H1 (cell line): ENCODE data around the gene ANKLE1. TPM values are rescaled to one million over a fixed set of nuclear protein-coding genes. Genes with fewer than 3 reads are reported as not detected.

ENCODE experiments used
- BRCA1 ChIP-seq: IDR thresholded peaks from 2 replicates; pipeline ENCODE4 v1.6.1; 2012; ENCODE audit warnings: low read depth, low read length, improper control_type of control experiment
- CBX5 ChIP-seq: fragments of 300-800, 300-1000 bp; sonication (generic); IDR thresholded peaks from 2 replicates; pipeline ENCODE4 v1.7.1; 2016; ENCODE audit warnings: antibody characterized with exemption, low read length, low read depth
- CEBPB ChIP-seq: IDR thresholded peaks from 2 replicates; pipeline ENCODE4 v1.6.1; 2012; ENCODE audit warnings: low read depth, low read length
- HDAC2 ChIP-seq, 2 experiments: fragments of 300-600 bp in 1 of 2; sonication (generic) in 1 of 2; IDR thresholded peaks; 2 replicates each; pipeline ENCODE4 v1.6.1; 2011 to 2012; ENCODE audit warnings: low read depth in 2 of 2, low read length in 2 of 2, mild to moderate bottlenecking in 2 of 2, moderate library complexity in 2 of 2, borderline replicate concordance in 1 of 2, inconsistent platforms in 1 of 2
- KDM1A ChIP-seq: fragments of 200-600, 300-600 bp; sonication (generic); IDR thresholded peaks from 2 replicates; pipeline ENCODE4 v1.7.1; 2016; ENCODE audit warnings: mild to moderate bottlenecking, low read length, borderline replicate concordance
- KDM5A ChIP-seq: fragments of 200-600 bp; IDR thresholded peaks from 2 replicates; pipeline ENCODE4 v1.7.1; 2012; ENCODE audit warnings: mild to moderate bottlenecking, low read length, inconsistent platforms, mixed read lengths
- SAP30 ChIP-seq: fragments of 300-600 bp; sonication (generic); IDR thresholded peaks from 2 replicates; pipeline ENCODE4 v1.7.1; 2012; ENCODE audit warnings: low read length, moderate library complexity, mild to moderate bottlenecking, inconsistent platforms; ENCODE audit not compliant: insufficient read depth, insufficient replicate concordance
- polyA plus RNA-seq, 7 experiments: library from polyadenylated mRNA; depleted of rRNA in 3 of 7; stranded (reverse) in 5 of 7; unstranded in 2 of 7; fragments of >200 nt in 5 of 7; fragments of 200-250 nt in 2 of 7; gene quantifications; 1 replicate in 5 of 7; 2 replicates in 1 of 7; 4 replicates in 1 of 7; pipeline versions ENCODE4 v1.2.1 to v1.2.3, GENCODE V29; 2011 to 2013; ENCODE audit warnings: missing spikeins in 2 of 7, mixed read lengths in 2 of 7
- total RNA-seq: library from RNA; stranded (reverse); fragmentation: NEBNext Ultra II Directional; extraction: Animal tissue kit (Norgen Biotek cat#: 25700); gene quantifications from 2 replicates; pipeline ENCODE4 v1.2.1, GENCODE V29; 2021
- TF ChIP-seq, protein P1 (sequence below): fragments of 300-600 bp; sonication (generic); IDR thresholded peaks from 2 replicates; pipeline ENCODE4 v1.7.1; 2012; ENCODE audit warnings: low read length, moderate library complexity, mild to moderate bottlenecking, inconsistent platforms; ENCODE audit not compliant: insufficient replicate concordance

ANKLE1 gene
- total and polyA plus RNA-seq, 2 of the 8 experiments (the other 6 are each of a cell fraction or from before 2014, with no cell fraction given) = 6.1 to 9.6 TPM

DNA sequence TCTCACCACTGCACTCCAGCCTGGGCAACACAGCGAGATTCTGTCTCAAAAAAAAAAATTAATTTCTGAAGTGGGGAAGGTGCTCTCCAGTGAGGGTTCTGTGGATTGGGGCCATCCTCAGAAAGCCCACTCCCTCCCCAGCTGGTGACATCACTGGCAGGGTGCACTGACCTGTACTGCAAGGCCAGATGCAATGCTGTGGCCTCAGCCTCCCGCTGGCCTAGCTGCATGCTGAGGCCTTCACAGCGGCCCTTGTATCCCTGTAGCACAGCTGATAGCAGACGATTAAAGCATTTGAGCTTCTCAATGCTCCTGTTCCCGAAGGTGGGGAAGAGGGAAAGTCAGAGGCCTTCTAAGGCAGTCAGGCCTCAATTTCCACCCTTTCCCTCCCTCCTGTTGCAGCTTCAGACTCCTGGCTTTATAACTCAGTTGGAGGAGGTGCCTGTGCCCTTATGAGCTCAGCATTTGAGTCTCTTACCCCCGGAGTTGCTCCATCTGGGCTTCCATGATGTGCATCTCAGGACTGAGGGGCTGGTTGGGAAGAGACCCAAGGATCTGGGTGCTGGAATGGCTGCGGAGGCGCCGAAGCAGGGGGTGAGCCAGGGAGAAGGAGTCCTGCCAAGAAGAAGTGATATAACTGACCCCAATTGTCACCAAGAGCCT lies 22.5 kb upstream of the ANKLE1 start (continued):
- TF ChIP-seq CEBPB (no peak), CBX5 (no peak), KDM5A (no peak), KDM1A (no peak), HDAC2 (IDR thresholded peaks at IDR 0.05; ENCODE audit: borderline replicate concordance in 1 of 2, low read depth in 2 of 2, low read length in 2 of 2) (no peak), SAP30 (no peak), BRCA1 (no peak)
- TF ChIP-seq, protein P1, sequence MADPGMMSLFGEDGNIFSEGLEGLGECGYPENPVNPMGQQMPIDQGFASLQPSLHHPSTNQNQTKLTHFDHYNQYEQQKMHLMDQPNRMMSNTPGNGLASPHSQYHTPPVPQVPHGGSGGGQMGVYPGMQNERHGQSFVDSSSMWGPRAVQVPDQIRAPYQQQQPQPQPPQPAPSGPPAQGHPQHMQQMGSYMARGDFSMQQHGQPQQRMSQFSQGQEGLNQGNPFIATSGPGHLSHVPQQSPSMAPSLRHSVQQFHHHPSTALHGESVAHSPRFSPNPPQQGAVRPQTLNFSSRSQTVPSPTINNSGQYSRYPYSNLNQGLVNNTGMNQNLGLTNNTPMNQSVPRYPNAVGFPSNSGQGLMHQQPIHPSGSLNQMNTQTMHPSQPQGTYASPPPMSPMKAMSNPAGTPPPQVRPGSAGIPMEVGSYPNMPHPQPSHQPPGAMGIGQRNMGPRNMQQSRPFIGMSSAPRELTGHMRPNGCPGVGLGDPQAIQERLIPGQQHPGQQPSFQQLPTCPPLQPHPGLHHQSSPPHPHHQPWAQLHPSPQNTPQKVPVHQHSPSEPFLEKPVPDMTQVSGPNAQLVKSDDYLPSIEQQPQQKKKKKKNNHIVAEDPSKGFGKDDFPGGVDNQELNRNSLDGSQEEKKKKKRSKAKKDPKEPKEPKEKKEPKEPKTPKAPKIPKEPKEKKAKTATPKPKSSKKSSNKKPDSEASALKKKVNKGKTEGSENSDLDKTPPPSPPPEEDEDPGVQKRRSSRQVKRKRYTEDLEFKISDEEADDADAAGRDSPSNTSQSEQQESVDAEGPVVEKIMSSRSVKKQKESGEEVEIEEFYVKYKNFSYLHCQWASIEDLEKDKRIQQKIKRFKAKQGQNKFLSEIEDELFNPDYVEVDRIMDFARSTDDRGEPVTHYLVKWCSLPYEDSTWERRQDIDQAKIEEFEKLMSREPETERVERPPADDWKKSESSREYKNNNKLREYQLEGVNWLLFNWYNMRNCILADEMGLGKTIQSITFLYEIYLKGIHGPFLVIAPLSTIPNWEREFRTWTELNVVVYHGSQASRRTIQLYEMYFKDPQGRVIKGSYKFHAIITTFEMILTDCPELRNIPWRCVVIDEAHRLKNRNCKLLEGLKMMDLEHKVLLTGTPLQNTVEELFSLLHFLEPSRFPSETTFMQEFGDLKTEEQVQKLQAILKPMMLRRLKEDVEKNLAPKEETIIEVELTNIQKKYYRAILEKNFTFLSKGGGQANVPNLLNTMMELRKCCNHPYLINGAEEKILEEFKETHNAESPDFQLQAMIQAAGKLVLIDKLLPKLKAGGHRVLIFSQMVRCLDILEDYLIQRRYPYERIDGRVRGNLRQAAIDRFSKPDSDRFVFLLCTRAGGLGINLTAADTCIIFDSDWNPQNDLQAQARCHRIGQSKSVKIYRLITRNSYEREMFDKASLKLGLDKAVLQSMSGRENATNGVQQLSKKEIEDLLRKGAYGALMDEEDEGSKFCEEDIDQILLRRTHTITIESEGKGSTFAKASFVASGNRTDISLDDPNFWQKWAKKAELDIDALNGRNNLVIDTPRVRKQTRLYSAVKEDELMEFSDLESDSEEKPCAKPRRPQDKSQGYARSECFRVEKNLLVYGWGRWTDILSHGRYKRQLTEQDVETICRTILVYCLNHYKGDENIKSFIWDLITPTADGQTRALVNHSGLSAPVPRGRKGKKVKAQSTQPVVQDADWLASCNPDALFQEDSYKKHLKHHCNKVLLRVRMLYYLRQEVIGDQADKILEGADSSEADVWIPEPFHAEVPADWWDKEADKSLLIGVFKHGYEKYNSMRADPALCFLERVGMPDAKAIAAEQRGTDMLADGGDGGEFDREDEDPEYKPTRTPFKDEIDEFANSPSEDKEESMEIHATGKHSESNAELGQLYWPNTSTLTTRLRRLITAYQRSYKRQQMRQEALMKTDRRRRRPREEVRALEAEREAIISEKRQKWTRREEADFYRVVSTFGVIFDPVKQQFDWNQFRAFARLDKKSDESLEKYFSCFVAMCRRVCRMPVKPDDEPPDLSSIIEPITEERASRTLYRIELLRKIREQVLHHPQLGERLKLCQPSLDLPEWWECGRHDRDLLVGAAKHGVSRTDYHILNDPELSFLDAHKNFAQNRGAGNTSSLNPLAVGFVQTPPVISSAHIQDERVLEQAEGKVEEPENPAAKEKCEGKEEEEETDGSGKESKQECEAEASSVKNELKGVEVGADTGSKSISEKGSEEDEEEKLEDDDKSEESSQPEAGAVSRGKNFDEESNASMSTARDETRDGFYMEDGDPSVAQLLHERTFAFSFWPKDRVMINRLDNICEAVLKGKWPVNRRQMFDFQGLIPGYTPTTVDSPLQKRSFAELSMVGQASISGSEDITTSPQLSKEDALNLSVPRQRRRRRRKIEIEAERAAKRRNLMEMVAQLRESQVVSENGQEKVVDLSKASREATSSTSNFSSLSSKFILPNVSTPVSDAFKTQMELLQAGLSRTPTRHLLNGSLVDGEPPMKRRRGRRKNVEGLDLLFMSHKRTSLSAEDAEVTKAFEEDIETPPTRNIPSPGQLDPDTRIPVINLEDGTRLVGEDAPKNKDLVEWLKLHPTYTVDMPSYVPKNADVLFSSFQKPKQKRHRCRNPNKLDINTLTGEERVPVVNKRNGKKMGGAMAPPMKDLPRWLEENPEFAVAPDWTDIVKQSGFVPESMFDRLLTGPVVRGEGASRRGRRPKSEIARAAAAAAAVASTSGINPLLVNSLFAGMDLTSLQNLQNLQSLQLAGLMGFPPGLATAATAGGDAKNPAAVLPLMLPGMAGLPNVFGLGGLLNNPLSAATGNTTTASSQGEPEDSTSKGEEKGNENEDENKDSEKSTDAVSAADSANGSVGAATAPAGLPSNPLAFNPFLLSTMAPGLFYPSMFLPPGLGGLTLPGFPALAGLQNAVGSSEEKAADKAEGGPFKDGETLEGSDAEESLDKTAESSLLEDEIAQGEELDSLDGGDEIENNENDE = no peak
